Body of pancreas (tissue), 4 donors: ENCODE data around the gene SNX18. TPM values are rescaled to one million over a fixed set of nuclear protein-coding genes. Genes with fewer than 3 reads are reported as not detected.

Experiments used
- ATAC-seq: fragments of 150-250 bp; one replicate; pipeline ENCODE4 v1.9.1; 2016
- DNase-seq, 4 donors: peaks; one replicate each; pipeline ENCODE4 v3.0.0-alpha.2; 2019
- H3K27ac ChIP-seq, 4 donors: fragments of 200-600 bp; sonication (generic); 1 replicate in 3 of 4; 2 replicates in 1 of 4; pipeline versions ENCODE4 v1.5.1 to v1.6.1; 2016 to 2019; ENCODE audit warnings: mild to moderate bottlenecking in 1 of 4, mixed read lengths in 1 of 4, moderate library complexity in 1 of 4
- H3K27me3 ChIP-seq, 2 donors: fragments of 200-600 bp; sonication (generic); one replicate each; pipeline ENCODE4 v1.6.0; 2016; ENCODE audit warnings: mild to moderate bottlenecking in 1 of 2
- H3K36me3 ChIP-seq, 2 donors: fragments of 200-600 bp; sonication (generic); replicated peaks in 1 of 2; 2 replicates each; pipeline ENCODE4 v1.5.1; 2016; ENCODE audit warnings: low read depth in 2 of 2; ENCODE audit not compliant: insufficient read depth in 1 of 2
- H3K4me1 ChIP-seq: fragments of 200-600 bp; sonication (generic); one replicate; pipeline ENCODE4 v1.6.0; 2016
- H3K4me3 ChIP-seq, 2 donors: fragments of 200-600 bp; sonication (generic); 1 replicate in 1 of 2; 2 replicates in 1 of 2; pipeline ENCODE4 v1.5.1; 2016 to 2019
- H3K9me3 ChIP-seq, 3 donors: fragments of 200-600 bp; sonication (generic); 1 replicate in 2 of 3; 2 replicates in 1 of 3; pipeline ENCODE4 v1.5.1; 2016
- POLR2A ChIP-seq, 3 donors: fragments of 450-650 bp; IDR thresholded peaks; one replicate each; pipeline ENCODE4 v1.6.1; 2016; ENCODE audit warnings: antibody characterized with exemption in 3 of 3, mild to moderate bottlenecking in 2 of 3
- WGBS, 2 donors: methylation state at CpG; one replicate each; pipeline ENCODE4 v1.1.5; 2017; 5-methylcytosine and 5-hydroxymethylcytosine counted together
- intact Hi-C: fragments of 100-400 bp; cut with DNase I; formaldehyde crosslinking; loops from one replicate; pipeline ENCODE4 v1.15.1; 2023
- total RNA-seq, 2 donors: library from RNA; depleted of rRNA; stranded (reverse); fragments of >200 nt; gene quantifications; one replicate each; pipeline ENCODE4 v1.1.0, GENCODE V29; 2016
- TF ChIP-seq, protein P1 (sequence below), 7 experiments: fragments of 450-650 bp in 4 of 7; fragments of 200-600 bp in 3 of 7; sonication (generic) in 3 of 7; IDR thresholded peaks; one replicate each; pipeline ENCODE4 v1.5.1; 2016 to 2019; ENCODE audit warnings: antibody characterized with exemption in 7 of 7

Gene SNX18
- total RNA-seq, 2 donors from 2014 or later, result 22.4 to 24.4 TPM

GRCh38 chr5:54515634-54516033, 1.9 kb upstream of the SNX18 start:
- no peaks in the 10 kb centered on the region for H3K9me3 ChIP-seq
- 78 to 85% methylated on average over 3 of the region's 3 CpGs for WGBS, 2 donors
- H3K27ac ChIP-seq, result no peak overlapping the region
- no peak overlapping the region for H3K4me3 ChIP-seq
- no peaks in the 10 kb centered on the region for H3K36me3 ChIP-seq
- TF ChIP-seq POLR2A (IDR thresholded peaks at IDR 0.05), result no peak
- TF ChIP-seq, protein P1, sequence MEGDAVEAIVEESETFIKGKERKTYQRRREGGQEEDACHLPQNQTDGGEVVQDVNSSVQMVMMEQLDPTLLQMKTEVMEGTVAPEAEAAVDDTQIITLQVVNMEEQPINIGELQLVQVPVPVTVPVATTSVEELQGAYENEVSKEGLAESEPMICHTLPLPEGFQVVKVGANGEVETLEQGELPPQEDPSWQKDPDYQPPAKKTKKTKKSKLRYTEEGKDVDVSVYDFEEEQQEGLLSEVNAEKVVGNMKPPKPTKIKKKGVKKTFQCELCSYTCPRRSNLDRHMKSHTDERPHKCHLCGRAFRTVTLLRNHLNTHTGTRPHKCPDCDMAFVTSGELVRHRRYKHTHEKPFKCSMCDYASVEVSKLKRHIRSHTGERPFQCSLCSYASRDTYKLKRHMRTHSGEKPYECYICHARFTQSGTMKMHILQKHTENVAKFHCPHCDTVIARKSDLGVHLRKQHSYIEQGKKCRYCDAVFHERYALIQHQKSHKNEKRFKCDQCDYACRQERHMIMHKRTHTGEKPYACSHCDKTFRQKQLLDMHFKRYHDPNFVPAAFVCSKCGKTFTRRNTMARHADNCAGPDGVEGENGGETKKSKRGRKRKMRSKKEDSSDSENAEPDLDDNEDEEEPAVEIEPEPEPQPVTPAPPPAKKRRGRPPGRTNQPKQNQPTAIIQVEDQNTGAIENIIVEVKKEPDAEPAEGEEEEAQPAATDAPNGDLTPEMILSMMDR (IDR thresholded peaks at IDR 0.05), result no peak
- intact Hi-C loops, result loop anchor here (5.0 to 10.0 kb wide), 2 partner anchors 332 to 639 kb away; no protein-coding TSS in a partner anchor
- no peaks in the 10 kb centered on the region for H3K27me3 ChIP-seq
- ATAC-seq (no peak), DNase-seq (no peak)
- peaks cover 21% of the 10 kb centered on the region for H3K4me1 ChIP-seq

- H3K27ac ChIP-seq, result no peak overlapping the region
- WGBS, 2 donors, result 33 to 37% methylated on average over 4 of the region's 4 CpGs
- ATAC-seq (no peak), DNase-seq (no peak)
- no peak overlapping the region for H3K4me3 ChIP-seq
- peaks cover 26% of the 10 kb centered on the region for H3K4me1 ChIP-seq
- H3K27me3 ChIP-seq, result no peaks in the 10 kb centered on the region
- intact Hi-C loops, result loop anchor here (5.0 to 10.0 kb wide), 2 partner anchors 331 to 639 kb away; no protein-coding TSS in a partner anchor
- H3K36me3 ChIP-seq, result no peaks in the 10 kb centered on the region
- TF ChIP-seq POLR2A (IDR thresholded peaks at IDR 0.05), result no peak
- TF ChIP-seq, protein P1 (IDR thresholded peaks at IDR 0.05), result no peak
- no peaks in the 10 kb centered on the region for H3K9me3 ChIP-seq
Measured at GRCh38 chr5:54516051-54516655, 1.4 kb upstream of the SNX18 start.

DNA sequence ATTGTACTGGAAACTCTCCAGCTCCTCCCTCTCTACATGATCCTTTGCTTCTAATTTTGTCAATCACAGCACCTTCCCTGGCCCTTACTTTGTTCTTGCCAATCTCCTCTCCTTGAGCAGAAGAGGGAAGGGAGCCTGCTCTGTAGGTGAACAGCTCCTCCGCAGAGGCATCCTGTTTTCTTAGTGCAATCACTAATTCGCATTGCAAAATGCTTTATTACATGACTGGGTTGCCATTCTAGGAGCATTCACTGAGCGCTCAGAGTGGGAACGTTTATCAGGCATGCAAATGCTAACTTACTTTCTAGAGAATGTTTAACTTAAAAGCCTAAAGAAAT, 416 bp upstream of the SNX18 start:
- no peaks in the 10 kb centered on the region for H3K9me3 ChIP-seq
- WGBS, 2 donors, result 3 to 4% methylated on average over 4 of the region's 4 CpGs
- H3K4me3 ChIP-seq, result no peak overlapping the region
- TF ChIP-seq POLR2A (IDR thresholded peaks at IDR 0.05), result no peak
- TF ChIP-seq, protein P1 (IDR thresholded peaks at IDR 0.05), result no peak
- H3K27ac ChIP-seq, result peak overlapping the region in 1 of 4 donors; percentile 85
- no peaks in the 10 kb centered on the region for H3K36me3 ChIP-seq
- ATAC-seq, result peak; percentile 16
- no peak for DNase-seq
- H3K27me3 ChIP-seq, result no peaks in the 10 kb centered on the region
- peaks cover 36% of the 10 kb centered on the region for H3K4me1 ChIP-seq
- intact Hi-C loops, result loop anchor here (5.0 to 10.0 kb wide), 2 partner anchors 330 to 638 kb away; no protein-coding TSS in a partner anchor

DNA sequence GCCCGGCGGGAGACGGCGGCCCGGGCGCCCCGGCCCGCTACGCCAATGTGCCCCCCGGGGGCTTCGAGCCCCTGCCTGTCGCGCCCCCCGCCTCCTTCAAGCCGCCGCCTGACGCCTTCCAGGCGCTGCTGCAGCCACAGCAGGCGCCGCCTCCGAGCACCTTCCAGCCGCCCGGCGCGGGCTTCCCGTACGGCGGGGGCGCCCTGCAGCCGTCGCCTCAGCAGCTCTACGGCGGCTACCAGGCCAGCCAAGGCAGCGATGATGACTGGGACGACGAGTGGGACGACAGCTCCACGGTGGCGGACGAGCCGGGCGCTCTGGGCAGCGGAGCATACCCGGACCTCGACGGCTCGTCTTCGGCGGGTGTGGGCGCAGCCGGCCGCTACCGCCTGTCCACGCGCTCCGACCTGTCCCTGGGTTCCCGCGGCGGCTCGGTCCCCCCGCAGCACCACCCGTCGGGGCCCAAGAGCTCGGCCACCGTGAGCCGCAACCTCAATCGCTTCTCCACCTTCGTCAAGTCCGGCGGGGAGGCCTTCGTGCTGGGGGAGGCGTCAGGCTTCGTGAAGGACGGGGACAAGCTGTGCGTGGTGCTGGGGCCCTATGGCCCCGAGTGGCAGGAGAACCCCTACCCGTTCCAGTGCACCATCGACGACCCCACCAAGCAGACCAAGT, 723 bp downstream of the SNX18 start:
- H3K27ac ChIP-seq, result peak overlapping the region; percentile 77 to 96 (median 89)
- WGBS, 2 donors, result 15% methylated on average over 47 of the region's 79 CpGs; no CpG with 5 or more reads in 1 of the 2 donors
- DNase-seq (peak; percentile 66 to 72 (median 68)), ATAC-seq (peak; percentile 72)
- peak overlapping the region; percentile 62 to 91 for H3K4me3 ChIP-seq
- H3K9me3 ChIP-seq, result no peaks in the 10 kb centered on the region
- intact Hi-C loops, result loop anchor here (5.0 to 10.0 kb wide), 2 partner anchors 329 to 637 kb away; no protein-coding TSS in a partner anchor
- peaks cover 47% of the 10 kb centered on the region for H3K4me1 ChIP-seq
- H3K36me3 ChIP-seq, result no peaks in the 10 kb centered on the region
- TF ChIP-seq POLR2A (IDR thresholded peaks at IDR 0.05), result no peak
- TF ChIP-seq, protein P1 (IDR thresholded peaks at IDR 0.05), result peak in 2 of 7 experiments; percentile 8 to 23
- H3K27me3 ChIP-seq, result no peaks in the 10 kb centered on the region
